Pons (tissue), 1 donor: ENCODE results near the gene MAMSTR.

Source experiments
- DNase-seq: peaks from one replicate; pipeline ENCODE4 v3.0.0-alpha.2; 2016; ENCODE audit warnings: low spot score

The MAMSTR gene

GRCh38 chr19:48663667-48664066 lies 55.9 kb downstream of the MAMSTR start:
- no peak for DNase-seq
